NCI-H774 (cell line): ENCODE data around the gene OBSCN.

ENCODE experiments used
- DNase-seq: peaks from one replicate; lab custom pipeline; 2025; lab: John Stamatoyannopoulos, UW

OBSCN gene

DNA sequence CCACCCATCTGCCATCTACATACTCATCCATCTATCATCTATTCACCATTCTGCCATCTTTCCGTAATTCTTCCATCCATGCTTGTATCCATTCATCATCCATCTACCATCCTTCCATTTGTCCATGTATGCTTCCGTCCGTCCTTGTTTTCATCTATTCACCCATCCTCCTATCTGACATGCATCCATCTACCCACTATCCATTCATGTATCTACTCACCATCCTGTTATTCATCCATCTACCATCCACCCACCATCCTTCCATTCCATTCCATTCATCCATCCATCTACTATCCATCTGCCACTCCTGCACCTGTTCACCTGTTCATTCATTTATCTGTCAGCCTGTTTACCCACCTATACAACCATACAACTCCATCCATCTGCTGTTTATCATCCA lies 112.5 kb downstream of the OBSCN start:
- DNase-seq, result no peak

DNA sequence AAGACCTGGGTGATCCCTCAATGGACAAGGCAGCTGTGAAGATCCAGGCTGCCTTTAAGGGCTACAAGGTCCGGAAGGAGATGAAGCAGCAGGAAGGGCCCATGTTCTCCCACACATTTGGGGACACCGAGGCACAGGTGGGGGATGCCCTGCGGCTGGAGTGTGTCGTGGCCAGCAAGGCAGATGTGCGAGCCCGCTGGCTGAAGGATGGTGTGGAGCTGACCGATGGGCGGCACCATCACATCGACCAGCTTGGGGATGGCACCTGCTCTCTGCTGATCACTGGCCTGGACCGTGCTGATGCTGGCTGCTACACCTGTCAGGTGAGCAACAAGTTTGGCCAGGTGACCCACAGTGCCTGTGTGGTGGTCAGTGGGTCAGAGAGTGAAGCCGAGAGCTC lies 113.6 kb downstream of the OBSCN start:
- no peak for DNase-seq

- no peak for DNase-seq
These were observed 114.1 kb downstream of the OBSCN start for GRCh38 chr1:228321895-228322294.

GRCh38 chr1:228323401-228323800 lies 115.6 kb downstream of the OBSCN start:
- no peak for DNase-seq

DNA sequence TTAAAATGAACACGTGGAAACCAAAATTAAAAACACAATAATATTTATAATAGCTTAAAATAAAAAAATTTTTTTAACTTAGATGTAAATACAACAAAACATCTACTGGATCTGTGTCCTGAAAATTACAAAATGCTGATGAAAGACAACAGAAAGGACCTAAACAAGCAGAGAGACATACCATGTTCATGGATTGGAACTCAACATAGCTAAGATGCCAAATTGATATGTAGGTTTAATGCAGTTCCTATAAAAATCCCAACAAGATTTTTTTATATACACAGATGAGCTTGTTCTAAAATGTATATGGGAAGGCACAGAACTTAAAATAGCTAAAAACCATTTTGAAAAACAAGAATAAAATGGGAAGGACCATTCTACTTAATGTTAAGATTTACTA lies 117.4 kb downstream of the OBSCN start:
- no peak for DNase-seq

DNA sequence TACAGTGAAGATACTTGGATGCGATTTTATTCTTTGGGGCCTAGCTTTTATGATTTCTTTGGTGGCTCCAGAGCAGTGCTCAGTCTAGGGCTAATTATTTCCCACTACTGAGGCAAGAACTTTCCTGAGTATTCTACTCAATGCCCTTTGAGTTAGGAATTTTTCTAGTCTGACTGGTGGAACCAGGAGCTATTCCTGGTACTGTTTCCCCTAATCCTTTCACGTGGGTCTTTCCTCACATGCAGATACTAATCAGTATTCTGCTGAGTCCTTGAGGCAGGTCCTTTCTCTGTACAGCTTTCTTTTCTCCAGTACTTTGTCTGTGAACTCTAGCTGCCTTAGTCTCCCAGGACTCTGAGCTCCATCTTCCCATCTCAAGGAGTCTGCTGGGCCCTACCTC lies 122.0 kb downstream of the OBSCN start:
- no peak for DNase-seq

DNA sequence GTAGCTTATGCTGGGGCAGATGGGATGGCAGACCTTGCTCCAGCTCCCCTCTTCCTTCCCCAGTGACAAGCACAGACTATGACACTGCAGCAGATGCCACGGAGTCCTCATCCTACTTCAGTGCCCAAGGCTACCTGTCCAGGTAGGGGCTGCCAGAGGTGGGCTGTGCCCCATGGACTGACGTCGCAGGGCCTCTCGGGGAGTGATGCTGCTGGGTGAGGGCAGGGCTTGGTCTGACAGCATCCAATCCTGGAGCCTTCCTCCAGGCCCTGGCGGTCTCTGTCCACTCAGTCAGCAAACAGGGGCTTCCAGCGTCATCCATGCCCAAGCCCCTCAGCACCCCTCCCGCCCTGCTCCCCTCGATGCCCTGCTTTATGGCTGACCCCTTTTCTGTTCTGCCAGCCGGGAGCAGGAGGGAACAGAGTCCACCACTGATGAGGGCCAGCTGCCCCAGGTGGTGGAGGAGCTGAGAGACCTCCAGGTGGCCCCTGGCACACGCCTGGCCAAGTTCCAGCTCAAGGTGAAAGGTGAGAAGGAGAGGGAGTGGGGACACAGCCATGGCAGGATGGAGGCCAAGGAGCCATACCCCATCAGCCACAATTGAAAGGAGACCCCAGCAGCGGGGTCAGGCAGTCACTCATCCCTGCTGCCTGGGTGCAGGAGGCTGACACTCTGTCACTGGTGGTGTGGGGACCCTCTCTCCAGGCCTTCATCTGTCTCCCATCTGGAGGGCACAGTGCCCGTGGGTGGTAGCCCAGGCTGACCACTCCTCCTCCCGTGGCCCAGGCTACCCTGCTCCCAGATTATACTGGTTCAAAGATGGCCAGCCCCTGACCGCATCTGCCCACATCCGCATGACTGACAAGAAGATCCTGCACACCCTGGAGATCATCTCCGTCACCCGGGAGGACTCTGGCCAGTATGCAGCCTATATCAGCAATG lies 125.2 kb downstream of the OBSCN start:
- DNase-seq, result no peak

DNA sequence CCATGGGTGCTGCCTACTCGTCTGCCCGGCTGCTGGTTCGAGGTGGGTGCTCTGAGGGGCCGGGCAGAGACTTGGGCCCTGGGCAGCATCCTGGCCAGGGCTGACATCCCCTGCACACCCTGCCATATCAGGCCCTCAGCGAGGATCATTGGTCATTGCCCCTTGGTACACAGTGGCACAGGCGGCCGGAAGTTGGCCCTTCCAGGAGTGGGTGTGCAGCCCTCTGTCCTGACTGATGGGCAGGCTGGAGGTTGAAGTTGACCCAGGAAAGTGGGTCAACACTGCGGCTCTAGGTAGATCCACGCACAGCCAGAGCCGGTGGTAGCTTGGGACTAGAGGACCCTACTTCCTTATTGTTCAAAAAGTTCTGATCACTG lies 125.9 kb downstream of the OBSCN start:
- no peak for DNase-seq

DNA sequence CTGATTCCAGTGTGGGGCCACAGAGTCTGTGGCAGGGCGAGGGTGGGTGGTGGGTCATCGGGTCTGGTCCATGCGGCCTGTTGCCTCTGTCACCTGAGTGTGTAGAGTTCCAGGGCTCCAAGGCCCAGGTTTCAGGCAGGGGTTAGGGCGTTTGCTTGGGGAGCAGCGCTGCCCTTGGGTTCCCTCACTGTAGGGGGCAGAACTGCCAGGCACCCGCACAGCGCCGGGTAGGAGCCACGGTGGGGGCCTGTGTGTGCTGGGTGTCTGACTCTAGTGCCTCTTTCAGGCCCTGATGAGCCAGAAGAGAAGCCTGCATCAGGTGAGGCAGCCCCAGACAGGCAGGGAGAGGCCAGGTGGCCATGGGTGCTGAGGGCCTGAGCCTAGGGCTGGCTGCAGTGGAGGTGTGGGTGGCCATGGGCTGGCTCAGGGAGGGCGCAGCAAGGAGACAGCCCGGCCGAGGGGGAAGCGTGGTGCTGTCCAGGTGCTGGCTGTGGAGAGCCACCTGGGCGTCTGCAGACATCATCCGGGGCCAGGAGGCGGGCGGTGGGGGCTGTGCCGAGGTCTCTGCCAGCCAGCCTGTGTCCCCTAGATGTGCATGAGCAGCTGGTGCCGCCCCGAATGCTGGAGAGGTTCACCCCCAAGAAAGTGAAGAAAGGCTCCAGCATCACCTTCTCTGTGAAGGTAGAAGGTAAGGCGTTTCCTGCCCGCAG lies 126.5 kb downstream of the OBSCN start:
- no peak for DNase-seq

GRCh38 chr1:228334954-228335353 lies 127.1 kb downstream of the OBSCN start:
- no peak for DNase-seq

GRCh38 chr1:228335406-228336307 lies 127.8 kb downstream of the OBSCN start:
- no peak for DNase-seq

GRCh38 chr1:228336308-228337030 lies 128.6 kb downstream of the OBSCN start:
- DNase-seq, result no peak

DNA sequence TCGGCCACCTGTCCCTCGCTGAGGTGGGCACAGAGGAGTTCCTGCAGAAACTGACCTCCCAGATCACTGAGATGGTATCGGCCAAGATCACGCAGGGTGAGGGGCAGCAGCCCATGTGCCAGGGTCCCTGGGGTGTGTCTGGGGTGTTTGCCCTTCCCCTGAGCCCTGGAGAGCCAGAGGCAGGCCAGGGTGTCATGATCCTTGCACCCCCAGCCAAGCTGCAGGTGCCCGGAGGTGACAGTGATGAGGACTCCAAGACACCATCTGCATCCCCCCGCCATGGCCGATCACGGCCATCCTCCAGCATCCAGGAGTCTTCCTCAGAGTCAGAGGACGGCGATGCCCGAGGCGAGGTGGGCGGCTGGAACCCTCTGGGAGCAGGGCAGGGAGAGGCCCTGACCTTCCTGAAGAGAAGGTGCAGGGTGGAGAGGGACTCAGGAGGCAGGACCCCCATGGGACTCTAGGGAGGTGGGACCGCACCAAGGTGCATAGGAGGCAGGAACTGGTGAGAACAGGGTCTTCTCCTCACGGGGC lies 129.3 kb downstream of the OBSCN start:
- no peak for DNase-seq

GRCh38 chr1:228337711-228338520 lies 130.1 kb downstream of the OBSCN start:
- DNase-seq, result no peak

DNA sequence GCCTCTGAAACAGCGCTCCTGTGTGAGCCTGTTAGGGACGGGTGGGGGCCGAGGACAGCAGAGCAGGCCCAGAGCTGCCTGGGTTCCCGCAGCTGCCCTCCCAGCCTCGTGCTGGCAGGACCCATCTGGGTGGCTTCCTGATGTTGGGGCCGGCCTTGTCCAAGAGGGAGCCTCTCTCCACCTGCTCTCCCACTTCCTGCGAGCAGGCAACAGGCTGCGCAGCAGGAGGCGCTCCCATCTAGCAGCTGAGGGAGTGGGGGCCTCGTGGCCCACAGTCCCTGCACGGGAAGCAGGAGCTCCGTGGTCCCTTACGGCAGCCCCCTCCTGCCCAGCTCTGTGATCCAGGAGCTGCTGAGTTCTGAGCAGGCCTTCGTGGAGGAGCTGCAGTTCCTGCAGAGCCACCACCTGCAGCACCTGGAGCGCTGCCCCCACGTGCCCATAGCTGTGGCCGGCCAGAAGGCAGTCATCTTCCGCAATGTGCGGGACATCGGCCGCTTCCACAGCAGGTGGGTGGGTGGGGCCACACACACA lies 130.7 kb downstream of the OBSCN start:
- no peak for DNase-seq

- no peak for DNase-seq
These were observed 131.3 kb downstream of the OBSCN start for GRCh38 chr1:228339059-228339704.

DNA sequence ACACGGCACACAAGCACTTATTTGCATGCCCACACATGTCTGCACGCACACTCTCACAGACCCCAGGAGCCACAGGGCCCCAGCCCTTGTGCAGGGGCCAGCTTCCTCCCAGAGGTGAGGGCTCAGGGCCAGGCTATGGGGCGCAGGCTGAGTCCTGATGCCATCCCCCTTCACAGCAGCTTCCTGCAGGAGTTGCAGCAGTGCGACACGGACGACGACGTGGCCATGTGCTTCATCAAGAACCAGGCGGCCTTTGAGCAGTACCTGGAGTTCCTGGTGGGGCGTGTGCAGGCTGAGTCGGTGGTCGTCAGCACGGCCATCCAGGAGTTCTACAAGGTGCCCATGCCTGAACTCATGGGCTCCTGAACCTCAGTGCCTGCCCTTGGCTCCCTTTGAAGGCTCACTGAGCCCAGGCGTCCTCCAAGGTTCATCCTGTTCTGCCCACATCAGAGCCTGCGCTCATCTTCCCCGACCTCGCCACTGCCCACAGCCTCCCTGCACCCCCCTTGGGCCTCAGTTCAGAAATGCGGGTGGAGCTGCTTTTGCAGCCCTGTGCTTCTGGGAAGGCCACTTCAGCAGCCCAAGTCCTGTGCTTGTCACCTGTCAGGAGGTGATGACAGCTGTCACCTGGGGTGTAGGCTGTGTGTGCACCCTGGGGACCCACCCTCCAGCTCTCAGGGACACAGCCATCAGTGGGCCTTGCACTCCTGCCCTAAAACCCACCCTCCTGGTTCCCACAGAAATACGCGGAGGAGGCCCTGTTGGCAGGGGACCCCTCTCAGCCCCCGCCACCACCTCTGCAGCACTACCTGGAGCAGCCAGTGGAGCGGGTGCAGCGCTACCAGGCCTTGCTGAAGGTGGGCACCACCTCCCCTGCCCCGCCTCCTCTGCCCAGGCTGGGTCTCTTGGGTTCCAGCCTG lies 132.2 kb downstream of the OBSCN start:
- DNase-seq, result no peak

GRCh38 chr1:228340686-228341449 lies 133.0 kb downstream of the OBSCN start:
- DNase-seq, result no peak
